NCI-H1048 (cell line): ENCODE data around the gene TFDP2.
"Not testable (repeated sequence)": the region's sequence is repeated elsewhere in the genome, so short reads cannot be mapped to it uniquely, and the experiment has no call there.

Experiments
- DNase-seq: peaks from one replicate; lab custom pipeline; 2025; lab: John Stamatoyannopoulos, UW

The TFDP2 gene

GRCh38 chr3:142127941-142128658, 21.2 kb downstream of the TFDP2 start:
- DNase-seq, result no peak

- no peak for DNase-seq
Measured at GRCh38 chr3:142124243-142124642, 25.1 kb downstream of the TFDP2 start.

DNA sequence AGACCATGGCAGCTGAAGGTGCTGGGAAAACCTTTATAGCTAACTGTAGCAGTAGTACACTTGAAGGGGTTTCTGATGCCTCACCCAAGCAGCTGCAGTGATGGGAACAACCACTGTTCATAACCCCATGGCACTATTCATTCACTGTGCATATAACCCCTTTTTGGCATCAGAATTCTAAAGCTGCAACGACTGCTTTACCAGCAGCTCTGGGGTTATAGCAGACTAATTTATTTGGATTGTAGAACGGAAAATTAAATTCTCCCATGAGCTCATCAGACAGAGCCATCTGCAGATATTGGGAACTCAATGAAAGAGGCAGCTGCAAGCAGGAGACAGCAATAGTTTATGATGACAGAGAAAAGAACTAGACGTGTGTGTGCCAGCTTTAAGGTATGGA, 28.6 kb downstream of the TFDP2 start:
- DNase-seq, result no peak

- DNase-seq, result no peak
Measured at GRCh38 chr3:142118911-142119310, 30.4 kb downstream of the TFDP2 start.

DNA sequence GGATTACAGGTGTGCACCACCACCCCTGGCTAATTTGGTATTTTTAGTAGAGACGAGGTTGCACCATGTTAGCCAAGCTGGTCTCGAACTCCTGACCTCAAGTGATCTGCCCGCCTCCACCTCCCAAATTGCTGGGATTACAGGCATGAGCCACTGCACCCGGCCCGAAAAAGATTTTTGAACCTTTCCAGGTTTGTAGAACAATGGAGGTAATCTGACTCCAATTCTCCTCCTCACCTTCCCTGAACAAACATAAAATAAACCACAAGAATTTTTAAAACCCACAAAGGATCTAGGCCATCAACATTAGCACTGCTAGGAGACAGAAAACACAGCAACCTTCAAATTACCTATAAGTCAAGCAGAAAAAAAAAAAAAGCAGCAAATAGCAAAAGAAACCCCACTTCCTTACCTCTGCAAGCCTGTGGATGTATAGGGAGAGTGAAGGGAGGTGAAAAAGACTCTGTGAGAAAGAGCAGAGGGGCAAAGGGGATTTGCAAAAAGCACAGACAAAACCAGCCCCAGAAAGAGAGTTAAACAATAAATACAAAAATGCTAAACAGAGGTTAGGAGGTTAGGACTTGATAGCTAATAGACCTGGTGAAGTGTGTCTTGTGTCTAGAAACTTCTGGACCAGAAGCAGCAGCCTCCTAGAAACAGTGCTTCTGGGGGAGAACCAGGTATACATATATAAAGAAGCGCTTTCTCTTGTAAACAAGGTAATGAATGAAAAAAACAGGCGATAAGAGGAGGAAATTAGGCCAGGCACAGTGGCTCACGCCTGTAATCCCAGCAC, 32.1 kb downstream of the TFDP2 start:
- DNase-seq, result no peak

DNA sequence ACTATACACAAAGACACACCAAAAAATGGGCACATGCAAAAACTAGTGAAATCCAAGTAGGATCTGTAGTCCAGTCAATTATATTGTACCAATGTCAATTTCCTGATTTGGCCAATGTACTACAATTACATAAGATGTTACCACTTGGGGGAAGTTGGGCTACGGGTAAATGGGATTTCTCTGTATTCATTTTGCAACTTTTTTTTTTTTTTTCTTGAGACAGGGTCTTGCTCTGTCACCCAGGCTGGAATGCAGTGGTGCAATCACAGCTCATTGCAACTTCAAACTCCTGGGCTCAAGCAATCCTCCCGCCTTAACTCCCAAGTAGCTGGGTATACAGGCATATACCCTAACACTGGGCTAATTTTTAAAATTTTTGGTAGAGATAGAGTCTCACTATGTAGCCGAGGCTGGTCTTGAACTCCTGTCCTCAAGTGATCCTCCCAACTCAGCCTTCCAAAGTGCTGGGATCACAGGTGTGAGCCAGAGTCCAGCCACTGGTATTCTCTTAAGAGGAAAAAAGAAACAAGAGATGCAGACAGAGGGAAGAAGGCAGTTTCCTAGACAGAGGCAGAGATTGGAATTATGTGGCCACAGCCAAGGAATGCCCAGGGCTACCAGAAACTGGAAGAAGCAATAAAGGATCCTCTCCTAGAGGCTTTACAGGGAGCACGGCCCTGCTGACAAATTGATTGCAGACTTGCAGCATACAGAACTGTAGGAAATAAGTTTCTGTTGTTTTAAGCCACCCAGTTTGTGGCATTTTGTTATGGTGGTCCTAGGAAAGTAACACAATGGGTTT, 33.3 kb downstream of the TFDP2 start:
- no peak for DNase-seq

DNA sequence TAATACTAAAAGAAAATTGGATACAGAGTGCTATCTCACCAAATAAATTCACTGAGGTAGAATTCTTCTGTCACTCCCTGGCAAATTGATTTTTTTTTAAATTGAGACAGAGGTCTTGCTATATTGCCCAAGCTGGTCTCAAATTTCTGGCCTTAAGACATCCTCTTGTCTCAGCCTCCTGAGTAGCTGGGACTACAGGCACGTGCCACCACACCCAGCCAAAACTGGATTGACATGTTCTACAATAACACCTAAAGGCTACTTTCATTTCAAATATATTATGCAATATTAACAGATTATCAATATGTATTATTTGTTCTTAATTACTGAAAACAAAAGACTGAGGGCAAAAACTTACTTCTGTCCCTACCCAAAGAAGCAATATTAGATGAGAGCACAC, 36.7 kb downstream of the TFDP2 start:
- DNase-seq, result no peak

- DNase-seq, result no peak
Measured at GRCh38 chr3:142106548-142106947, 42.8 kb downstream of the TFDP2 start.

- no peak for DNase-seq
Measured at GRCh38 chr3:142105991-142106390, 43.4 kb downstream of the TFDP2 start.

GRCh38 chr3:142104763-142105162, 44.6 kb downstream of the TFDP2 start:
- no peak for DNase-seq

DNA sequence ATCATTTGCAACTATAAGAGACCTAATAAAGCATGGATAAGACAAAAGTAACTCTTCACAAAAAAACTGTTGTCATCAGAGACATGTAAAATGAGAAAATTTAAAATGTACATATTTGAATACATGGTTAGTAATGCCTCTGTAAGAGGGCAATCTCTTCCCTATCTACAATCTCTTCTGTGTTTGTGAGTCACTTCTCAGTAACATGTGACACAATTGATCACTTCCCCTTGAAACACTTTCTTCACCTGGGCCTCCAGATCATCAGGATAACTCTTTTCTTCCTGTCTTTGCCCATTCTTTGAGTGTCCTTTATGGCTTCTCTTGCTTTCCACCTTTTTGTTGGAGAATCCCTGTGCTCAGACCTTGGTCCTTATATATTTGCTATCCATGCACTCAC, 50.4 kb downstream of the TFDP2 start:
- no peak for DNase-seq

GRCh38 chr3:142097099-142097843, 52.1 kb downstream of the TFDP2 start:
- no peak for DNase-seq

DNA sequence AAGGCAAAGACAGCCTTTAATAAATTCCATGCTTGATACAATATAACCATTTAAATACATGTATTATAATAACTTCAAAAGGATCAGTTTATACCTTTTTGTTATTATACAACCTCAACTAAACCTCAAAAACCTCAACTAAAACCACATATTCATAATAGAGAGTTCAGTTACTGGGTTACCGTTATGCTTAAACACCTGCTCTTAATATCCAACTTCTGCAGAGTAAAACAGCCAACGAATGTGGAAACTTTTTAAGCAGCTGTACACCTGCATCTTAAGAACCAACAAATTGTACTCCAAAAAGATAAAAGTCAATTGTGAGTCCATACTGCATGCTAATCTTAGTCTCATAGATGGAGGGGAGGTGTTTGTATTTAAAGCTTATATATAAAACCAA, 53.5 kb downstream of the TFDP2 start:
- DNase-seq, result no peak

GRCh38 chr3:142088925-142089324, 60.4 kb downstream of the TFDP2 start:
- not testable (repeated sequence) for DNase-seq

DNA sequence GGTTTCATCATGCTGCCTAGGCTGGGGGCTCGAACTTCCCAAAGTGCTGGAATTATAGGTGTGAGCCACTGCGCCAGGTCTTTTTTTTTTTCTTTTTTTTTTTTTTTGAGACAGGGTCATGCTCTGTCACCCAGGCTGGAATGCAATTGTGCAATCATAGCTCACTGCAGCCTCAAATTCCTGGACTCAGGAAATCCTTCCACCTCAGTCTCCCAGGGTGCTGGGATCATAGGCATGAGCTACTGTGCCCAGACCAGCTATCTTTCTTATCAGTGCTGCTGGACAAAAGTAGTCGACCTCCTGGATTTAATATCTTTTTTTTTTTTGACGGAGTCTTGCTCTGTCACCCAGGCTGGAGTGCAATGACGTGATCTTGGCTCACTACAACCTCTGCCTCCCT, 60.8 kb downstream of the TFDP2 start:
- no peak for DNase-seq

DNA sequence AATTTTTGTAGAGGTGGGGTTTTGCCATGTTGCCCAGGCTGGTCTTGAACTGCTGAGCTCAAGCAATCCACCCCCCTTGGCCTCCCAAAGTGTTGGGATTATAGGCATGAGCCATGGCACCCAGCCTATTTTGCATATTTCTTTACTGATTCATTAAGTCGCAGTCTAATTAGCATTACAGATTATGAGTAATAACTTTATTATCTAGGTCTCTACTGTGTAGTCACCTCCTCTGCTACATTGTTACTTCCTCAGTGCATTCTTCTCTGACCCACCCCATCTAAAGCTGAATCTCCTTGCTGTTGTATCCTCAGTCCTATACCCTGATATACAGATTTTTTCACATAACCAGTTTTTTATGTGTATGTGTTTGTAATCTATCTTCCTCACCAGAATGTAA, 61.7 kb downstream of the TFDP2 start:
- no peak for DNase-seq

GRCh38 chr3:142086581-142087090, 62.7 kb downstream of the TFDP2 start:
- DNase-seq, result no peak

GRCh38 chr3:142081178-142081577, 68.2 kb downstream of the TFDP2 start:
- no peak for DNase-seq

GRCh38 chr3:142077859-142078500, 71.4 kb downstream of the TFDP2 start:
- no peak for DNase-seq

GRCh38 chr3:142077155-142077858, 72.0 kb downstream of the TFDP2 start:
- DNase-seq, result no peak

DNA sequence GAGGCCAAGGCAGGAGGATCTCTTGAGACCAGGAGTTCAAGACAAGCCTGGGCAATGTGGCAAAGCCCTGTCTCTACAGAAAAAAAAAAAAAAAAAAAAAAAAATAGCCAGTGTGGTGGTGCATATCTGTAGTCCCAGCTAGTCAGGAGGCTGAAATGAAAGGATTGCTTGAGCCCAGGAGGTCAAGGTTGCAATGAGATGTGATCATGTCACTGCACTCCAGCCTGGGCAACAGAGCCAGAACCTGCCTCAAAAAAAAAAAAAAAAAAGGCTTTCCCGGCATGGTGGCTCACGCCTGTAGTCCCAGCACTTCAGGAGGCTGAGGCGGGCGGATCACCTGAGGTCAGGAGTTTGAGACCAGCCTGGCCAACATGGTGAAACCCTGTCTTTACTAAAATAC, 73.7 kb downstream of the TFDP2 start:
- not testable (repeated sequence) for DNase-seq
